Effector memory CD8-positive, alpha-beta T cell (primary cell): ENCODE results near the gene MAN1A2.
"Not testable (repeated sequence)": the region's sequence is repeated elsewhere in the genome, so short reads cannot be mapped to it uniquely, and the experiment has no call there.

ENCODE experiments used
- ATAC-seq: fragments of 150-1000 bp; cut with Tn5 transposase; replicated peaks from 2 replicates; pipeline ENCODE4 v1.10.0; 2021; ENCODE audit warnings: mild to moderate bottlenecking, moderate library complexity
- DNase-seq, 3 experiments: peaks; one replicate each; pipeline ENCODE4 v3.0.0; 2021
- H3K27ac Mint-ChIP-seq, 2 donors: one replicate each; pipeline ENCODE4 v1.8.0; 2022; ENCODE audit warnings: mild to moderate bottlenecking in 2 of 2, mixed read lengths in 2 of 2, moderate library complexity in 2 of 2
- H3K27me3 Mint-ChIP-seq, 2 donors: one replicate each; pipeline ENCODE4 v1.8.0; 2022; ENCODE audit warnings: mixed read lengths in 2 of 2
- H3K36me3 Mint-ChIP-seq: one replicate; pipeline ENCODE4 v1.8.0; 2022; ENCODE audit warnings: mild to moderate bottlenecking, moderate library complexity, mixed read lengths; ENCODE audit not compliant: insufficient read depth
- H3K4me1 Mint-ChIP-seq, 2 donors: one replicate each; pipeline ENCODE4 v1.8.0; 2022; ENCODE audit warnings: low read depth in 2 of 2, mixed read lengths in 2 of 2
- H3K4me3 Mint-ChIP-seq, 2 donors: one replicate each; pipeline ENCODE4 v1.8.0; 2022; ENCODE audit warnings: mild to moderate bottlenecking in 2 of 2, mixed read lengths in 2 of 2, moderate library complexity in 2 of 2
- H3K9me3 Mint-ChIP-seq, 2 donors: one replicate each; pipeline ENCODE4 v1.8.0; 2022; ENCODE audit warnings: mixed read lengths in 2 of 2

The MAN1A2 gene

DNA sequence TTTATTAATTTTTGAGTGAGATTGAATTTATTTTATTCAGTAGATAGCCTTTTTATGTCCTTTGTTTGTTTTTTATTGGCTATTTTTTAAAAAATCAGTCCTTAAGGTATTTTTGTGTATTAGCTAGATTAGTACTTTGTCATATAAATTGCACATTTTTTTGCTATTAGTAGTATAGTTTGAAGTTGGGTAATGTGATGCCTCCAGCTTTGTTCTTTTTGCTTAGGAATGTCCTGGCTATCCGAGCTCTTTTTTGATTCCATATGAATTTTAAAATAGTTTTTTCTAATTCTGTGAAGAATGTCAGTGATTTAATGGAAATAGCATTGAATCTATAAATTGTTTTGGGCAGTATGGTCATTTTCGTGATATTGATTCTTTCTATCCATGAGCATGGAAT is 80.4 kb downstream of the MAN1A2 start:
- H3K4me1 Mint-ChIP-seq: no peaks in the 10 kb centered on the region
- no peak for DNase-seq
- ATAC-seq: no peak
- H3K4me3 Mint-ChIP-seq: no peak overlapping the region
- no peak overlapping the region for H3K27ac Mint-ChIP-seq
- H3K36me3 Mint-ChIP-seq: peaks cover 13% of the 10 kb centered on the region
- H3K27me3 Mint-ChIP-seq: no peaks in the 10 kb centered on the region
- peaks cover 10 to 16% of the 10 kb centered on the region in 2 donors for H3K9me3 Mint-ChIP-seq

DNA sequence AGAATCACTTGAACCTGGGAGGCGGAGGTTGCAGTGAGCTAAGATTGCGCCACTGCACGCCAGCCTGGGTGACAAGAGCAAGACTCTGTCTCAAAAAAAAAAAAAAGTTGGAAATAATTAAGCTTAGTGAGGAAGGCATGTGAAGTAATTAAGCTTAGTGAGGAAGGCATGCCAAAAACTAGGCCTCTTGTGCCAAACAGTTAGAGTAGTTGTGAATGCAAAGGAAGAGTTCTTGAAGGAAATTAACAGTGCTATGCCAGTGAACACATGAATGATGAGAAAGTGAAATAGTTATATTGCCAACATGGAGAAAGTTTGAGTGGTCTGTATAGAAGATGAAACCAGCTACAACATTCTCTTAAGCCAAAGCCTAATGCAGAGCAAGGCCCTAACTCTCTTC is 85.0 kb downstream of the MAN1A2 start:
- H3K4me1 Mint-ChIP-seq: no peaks in the 10 kb centered on the region
- no peak overlapping the region for H3K27ac Mint-ChIP-seq
- no peak for ATAC-seq

GRCh38 chr1:117453958-117454357 is 86.7 kb downstream of the MAN1A2 start:
- Mint-ChIP-seq H3K36me3 (peaks cover 7% of the 10 kb centered on the region), H3K9me3 (peaks cover 7 to 8% of the 10 kb centered on the region in 2 donors), H3K27ac (no peak overlapping the region), H3K4me3 (no peak overlapping the region), H3K4me1 (no peaks in the 10 kb centered on the region), H3K27me3 (no peaks in the 10 kb centered on the region)
- ATAC-seq (no peak), DNase-seq (no peak)

More for the DNA sequence above, 85.0 kb downstream of the MAN1A2 start:
- H3K36me3 Mint-ChIP-seq: peaks cover 9% of the 10 kb centered on the region
- DNase-seq: no peak
- H3K4me3 Mint-ChIP-seq: no peak overlapping the region
- no peaks in the 10 kb centered on the region for H3K27me3 Mint-ChIP-seq
- H3K9me3 Mint-ChIP-seq: peaks cover 7 to 8% of the 10 kb centered on the region in 2 donors

DNA sequence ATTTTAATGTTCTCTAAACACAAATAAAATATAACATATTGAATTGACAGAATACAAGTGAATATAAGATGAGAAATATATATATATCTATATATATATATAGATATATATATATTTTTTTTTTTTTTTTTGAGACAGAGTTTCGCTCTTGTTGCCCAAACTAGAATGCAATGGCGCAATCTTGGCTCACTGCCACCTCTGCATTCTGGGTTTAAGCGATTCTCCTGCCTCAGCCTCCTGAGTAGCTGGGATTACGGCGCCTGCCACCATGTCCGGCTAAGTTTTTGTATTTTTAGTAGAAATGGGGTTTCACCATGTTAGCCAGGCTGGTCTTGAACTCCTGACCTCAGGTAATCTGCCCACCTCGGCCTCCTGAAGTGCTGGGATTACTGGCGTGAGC is 91.2 kb downstream of the MAN1A2 start:
- DNase-seq, ATAC-seq, H3K4me3 Mint-ChIP-seq, H3K36me3 Mint-ChIP-seq, H3K9me3 Mint-ChIP-seq, H3K27ac Mint-ChIP-seq, H3K27me3 Mint-ChIP-seq, H3K4me1 Mint-ChIP-seq: not testable (repeated sequence)

DNA sequence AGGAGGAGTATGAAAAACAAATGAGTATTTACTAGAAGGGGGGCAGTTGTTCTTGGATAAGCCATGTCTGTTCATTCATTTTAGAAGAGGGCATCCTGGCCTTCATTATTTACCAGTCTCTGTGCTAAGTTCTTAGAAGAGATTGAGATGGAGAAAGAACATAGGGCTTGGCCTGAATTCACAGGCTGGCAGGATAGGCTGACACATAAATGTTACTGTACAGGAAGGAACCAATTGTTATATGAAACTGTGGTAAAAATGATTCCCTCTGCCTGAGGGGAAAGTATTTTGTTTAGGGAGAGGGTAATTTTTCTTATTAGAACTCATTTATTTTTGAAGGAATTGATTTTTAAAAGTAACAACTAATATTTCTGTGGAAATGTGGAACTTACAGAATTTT is 99.5 kb downstream of the MAN1A2 start:
- H3K36me3 Mint-ChIP-seq: peaks cover 16% of the 10 kb centered on the region

GRCh38 chr1:117467336-117467735 is 100.1 kb downstream of the MAN1A2 start:
- H3K27ac Mint-ChIP-seq: peak overlapping the region in 1 of 2 donors; percentile 67
- H3K4me1 Mint-ChIP-seq: no peaks in the 10 kb centered on the region
- no peaks in the 10 kb centered on the region for H3K9me3 Mint-ChIP-seq
- DNase-seq (no peak), ATAC-seq (no peak)
- H3K4me3 Mint-ChIP-seq: no peak overlapping the region
- H3K36me3 Mint-ChIP-seq: peaks cover 16% of the 10 kb centered on the region
- H3K27me3 Mint-ChIP-seq: no peaks in the 10 kb centered on the region

More for the DNA sequence above, 99.5 kb downstream of the MAN1A2 start:
- ATAC-seq (no peak), DNase-seq (no peak)
- Mint-ChIP-seq H3K4me3 (no peak overlapping the region), H3K4me1 (no peaks in the 10 kb centered on the region), H3K27me3 (no peaks in the 10 kb centered on the region), H3K9me3 (no peaks in the 10 kb centered on the region), H3K27ac (no peak overlapping the region)

DNA sequence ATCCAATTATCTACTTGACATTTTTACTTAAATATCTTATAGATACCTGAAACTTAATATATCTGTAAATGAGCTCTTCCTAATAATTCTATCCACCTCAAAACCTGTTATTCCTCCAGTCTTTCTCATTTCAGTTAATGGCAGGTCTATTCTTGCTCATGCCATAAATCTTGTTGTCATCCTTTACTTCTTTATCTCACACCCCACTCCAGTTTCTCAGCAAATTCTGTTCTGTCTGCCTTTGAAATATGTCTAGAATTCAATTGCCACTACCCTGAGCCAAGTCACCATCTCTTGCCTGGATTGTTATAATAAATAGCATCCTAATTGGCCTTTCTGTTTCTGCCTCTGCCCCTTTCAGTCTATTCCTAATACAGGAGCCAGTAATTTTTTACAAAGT is 105.8 kb downstream of the MAN1A2 start:
- ATAC-seq (no peak), DNase-seq (no peak)
- no peak overlapping the region for H3K4me3 Mint-ChIP-seq
- H3K27me3 Mint-ChIP-seq: no peaks in the 10 kb centered on the region
- H3K9me3 Mint-ChIP-seq: no peaks in the 10 kb centered on the region
- H3K4me1 Mint-ChIP-seq: no peaks in the 10 kb centered on the region
- no peak overlapping the region for H3K27ac Mint-ChIP-seq
- peaks cover 9% of the 10 kb centered on the region for H3K36me3 Mint-ChIP-seq

DNA sequence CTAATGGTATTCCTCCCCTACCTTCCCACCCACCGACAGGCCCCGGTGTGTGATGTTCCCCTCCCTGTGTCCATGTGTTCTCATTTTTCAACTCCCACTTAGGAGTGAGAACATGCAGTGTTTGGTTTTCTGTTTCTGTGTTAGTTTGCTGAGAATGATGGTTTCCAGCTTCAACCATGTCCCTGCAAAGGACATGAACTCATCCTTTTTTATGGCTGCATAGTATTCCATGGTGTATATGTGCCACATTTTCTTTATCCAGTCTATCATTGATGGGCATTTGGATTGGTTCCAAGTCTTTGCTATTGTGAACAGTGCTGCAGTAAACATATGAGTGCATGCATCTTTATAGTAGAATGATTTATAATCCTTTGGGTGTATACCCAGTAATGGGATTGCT is 108.2 kb downstream of the MAN1A2 start:
- not testable (repeated sequence) for H3K27ac Mint-ChIP-seq, ATAC-seq, H3K27me3 Mint-ChIP-seq, H3K9me3 Mint-ChIP-seq, H3K4me1 Mint-ChIP-seq, H3K4me3 Mint-ChIP-seq, DNase-seq
- peaks cover 11% of the 10 kb centered on the region for H3K36me3 Mint-ChIP-seq

DNA sequence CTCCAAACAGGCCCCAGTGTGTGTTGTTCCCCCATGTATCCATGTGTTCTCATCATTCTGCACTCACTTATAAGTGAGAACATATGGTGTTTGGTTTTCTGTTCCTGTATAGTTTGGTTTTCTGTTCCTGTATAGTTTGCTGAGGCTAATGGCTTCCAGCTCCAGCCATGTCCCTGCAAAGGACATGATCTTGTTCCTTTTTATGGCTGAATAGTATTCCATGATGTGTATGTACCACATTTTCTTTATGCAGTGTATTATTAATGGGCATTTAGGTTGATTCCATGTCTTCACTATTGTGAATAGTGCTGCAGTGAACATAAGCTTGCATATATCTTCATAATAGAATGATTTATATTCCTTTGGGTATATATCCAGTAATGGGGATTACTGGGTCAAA is 111.8 kb downstream of the MAN1A2 start:
- peaks cover 8% of the 10 kb centered on the region for H3K36me3 Mint-ChIP-seq
- no peak for ATAC-seq
- no peak overlapping the region for H3K27ac Mint-ChIP-seq
- no peak overlapping the region for H3K4me3 Mint-ChIP-seq
- H3K27me3 Mint-ChIP-seq: no peaks in the 10 kb centered on the region
- peaks cover 0 to 4% of the 10 kb centered on the region in 2 donors for H3K9me3 Mint-ChIP-seq
- peaks cover 0 to 8% of the 10 kb centered on the region in 2 donors for H3K4me1 Mint-ChIP-seq
- no peak for DNase-seq

GRCh38 chr1:117481410-117481809 is 114.2 kb downstream of the MAN1A2 start:
- peaks cover 0 to 4% of the 10 kb centered on the region in 2 donors for H3K9me3 Mint-ChIP-seq
- no peaks in the 10 kb centered on the region for H3K27me3 Mint-ChIP-seq
- peaks cover 0 to 8% of the 10 kb centered on the region in 2 donors for H3K4me1 Mint-ChIP-seq
- DNase-seq (no peak), ATAC-seq (no peak)
- H3K4me3 Mint-ChIP-seq: no peak overlapping the region
- H3K36me3 Mint-ChIP-seq: peaks cover 8% of the 10 kb centered on the region
- no peak overlapping the region for H3K27ac Mint-ChIP-seq

DNA sequence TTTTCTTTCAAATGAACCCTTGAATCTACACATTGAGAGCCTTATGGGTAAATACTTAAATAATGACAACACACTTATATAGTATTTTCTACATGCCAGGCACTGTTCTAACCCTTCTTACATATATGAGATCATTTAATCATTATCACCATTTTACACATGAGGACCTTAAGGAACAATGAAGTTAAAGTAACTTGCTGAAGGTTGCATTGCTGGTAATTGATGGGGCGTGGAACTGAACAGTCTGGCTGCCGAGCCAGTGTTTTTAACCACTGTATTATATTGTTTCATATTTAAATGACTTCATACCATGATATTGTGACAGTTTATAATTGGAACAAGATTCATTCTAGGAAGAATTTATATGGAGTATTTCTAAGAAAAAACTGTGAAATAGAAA is 126.7 kb downstream of the MAN1A2 start:
- Mint-ChIP-seq H3K9me3 (no peaks in the 10 kb centered on the region), H3K36me3 (peaks cover 8% of the 10 kb centered on the region), H3K4me1 (no peaks in the 10 kb centered on the region), H3K27me3 (no peaks in the 10 kb centered on the region), H3K27ac (no peak overlapping the region), H3K4me3 (no peak overlapping the region)
- DNase-seq: no peak
- ATAC-seq: no peak

DNA sequence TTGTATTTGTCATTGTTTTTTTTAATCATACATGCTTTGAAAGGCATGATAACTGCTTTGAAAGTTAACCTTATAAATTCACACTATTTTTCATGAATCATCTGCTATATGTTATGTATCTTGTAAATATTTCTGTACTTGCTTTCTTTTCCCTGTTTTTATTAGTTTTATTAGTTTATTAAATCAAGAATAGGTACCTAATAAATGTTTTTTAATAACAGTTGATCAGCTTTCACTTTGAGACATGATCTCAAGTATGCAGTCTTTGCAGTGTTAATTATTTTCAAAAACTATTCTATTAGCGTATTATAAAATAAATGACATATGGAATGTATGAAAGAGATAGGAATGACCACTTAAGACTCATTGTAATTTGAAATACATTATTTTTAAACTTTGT is 127.8 kb downstream of the MAN1A2 start:
- DNase-seq (no peak), ATAC-seq (no peak)
- Mint-ChIP-seq H3K36me3 (peaks cover 11% of the 10 kb centered on the region), H3K27ac (no peak overlapping the region), H3K4me3 (no peak overlapping the region), H3K4me1 (no peaks in the 10 kb centered on the region), H3K27me3 (no peaks in the 10 kb centered on the region), H3K9me3 (no peaks in the 10 kb centered on the region)

- Mint-ChIP-seq H3K9me3 (no peaks in the 10 kb centered on the region), H3K27ac (no peak overlapping the region), H3K36me3 (peaks cover 15% of the 10 kb centered on the region), H3K4me3 (no peak overlapping the region), H3K27me3 (no peaks in the 10 kb centered on the region), H3K4me1 (no peaks in the 10 kb centered on the region)
- ATAC-seq (no peak), DNase-seq (no peak)
Measured at GRCh38 chr1:117499071-117499470, 131.8 kb downstream of the MAN1A2 start.

DNA sequence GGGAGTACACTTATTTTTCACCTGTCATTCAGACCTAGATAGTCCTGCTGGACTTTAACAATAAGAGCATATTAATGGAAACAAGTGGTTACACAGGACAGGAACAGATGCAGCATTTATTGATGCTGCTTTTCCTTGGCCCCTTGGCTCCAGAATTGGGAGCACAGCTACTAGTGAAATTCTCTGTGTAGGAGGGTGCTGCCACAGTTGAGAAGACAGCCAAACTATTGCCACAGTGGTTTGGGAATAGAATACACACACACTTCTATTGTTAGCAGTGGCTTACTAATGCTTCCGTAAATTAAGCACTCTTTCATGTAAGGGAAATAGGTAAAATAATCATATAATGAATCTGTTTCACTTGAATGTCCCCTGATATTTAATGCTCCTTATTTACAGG is 133.3 kb downstream of the MAN1A2 start:
- Mint-ChIP-seq H3K27ac (peak overlapping the region in 1 of 2 donors; percentile 70), H3K36me3 (peaks cover 28% of the 10 kb centered on the region), H3K9me3 (no peaks in the 10 kb centered on the region), H3K27me3 (no peaks in the 10 kb centered on the region), H3K4me1 (no peaks in the 10 kb centered on the region), H3K4me3 (no peak overlapping the region)
- no peak for ATAC-seq
- DNase-seq: no peak

GRCh38 chr1:117501281-117501680 is 134.0 kb downstream of the MAN1A2 start:
- H3K27ac Mint-ChIP-seq: peak overlapping the region in 1 of 2 donors; percentile 70
- H3K9me3 Mint-ChIP-seq: no peaks in the 10 kb centered on the region
- DNase-seq (no peak), ATAC-seq (no peak)
- H3K36me3 Mint-ChIP-seq: peaks cover 30% of the 10 kb centered on the region
- H3K4me3 Mint-ChIP-seq: no peak overlapping the region
- no peaks in the 10 kb centered on the region for H3K27me3 Mint-ChIP-seq
- H3K4me1 Mint-ChIP-seq: no peaks in the 10 kb centered on the region
